HCT116 (cell line): Measurements from ENCODE around the gene ZFP69B. TPM values are rescaled to one million over a fixed set of nuclear protein-coding genes. Genes with fewer than 3 reads are reported as not detected.

Source experiments
- ATAC-seq: fragments of 200-7000 bp; cut with Tn5 transposase; 2 replicates; pipeline ENCODE4 v1.9.1; 2020; ENCODE audit warnings: mild to moderate bottlenecking, moderate library complexity
- BruUV-seq: library from RNA; stranded (reverse); fragments of 400-500 nt; replicated peaks from 2 replicates; lab custom pipeline; 2021; lab: Mats Ljungman, UMichigan
- CTCF ChIA-PET: fragments of 300-600 bp; sonication (Branson Sonifier 250); formaldehyde crosslinking; loops from one replicate; lab custom pipeline; 2021; ENCODE audit warnings: antibody characterized with exemption; lab: Charles Lee
- POLR2A ChIA-PET: fragments of 300-600, 350-600 bp; sonication (Branson Sonifier 250); formaldehyde crosslinking; loops from one replicate; lab custom pipeline; 2021; ENCODE audit warnings: antibody characterized with exemption; lab: Charles Lee
- RAD21 ChIA-PET, 2 experiments: fragments of 300-600 bp; sonication (Branson Sonifier 250); formaldehyde crosslinking; loops; one replicate each; lab custom pipeline; 2023; ENCODE audit warnings: low total read pairs in 2 of 2; ENCODE audit not compliant: uncharacterized antibody in 2 of 2, unreplicated experiment in 2 of 2, low non-redundant PET in 1 of 2; lab: Charles Lee
- DNase-seq: peaks from one replicate; pipeline ENCODE4 v3.0.0-alpha.2; 2010; ENCODE audit warnings: low read depth, low spot score
- H2AFZ ChIP-seq: fragments of 200-600 bp; shearing (Covaris generic), sonication (generic); 2 replicates; pipeline ENCODE4 v1.6.1; 2017; ENCODE audit warnings: low read depth, mixed run types, mixed read lengths, antibody characterized with exemption, low read length; ENCODE audit not compliant: poor library complexity, severe bottlenecking
- H3K27ac ChIP-seq: 2 replicates; pipeline ENCODE4 v1.5.1; 2012; ENCODE audit warnings: low read depth, low read length
- H3K27me3 ChIP-seq: fragments of 200-600 bp; sonication (generic); 2 replicates; pipeline ENCODE4 v1.6.1; 2016; ENCODE audit warnings: mixed run types, low read length, mixed read lengths; ENCODE audit not compliant: insufficient read depth
- H3K36me3 ChIP-seq, 2 experiments: fragments of 200-500 bp in 1 of 2; fragments of 200-600 bp in 1 of 2; sonication (Bioruptor generic) in 1 of 2; sonication (generic) in 1 of 2; 2 replicates each; pipeline versions ENCODE4 v1.5.1 to v1.6.1; 2014 to 2016; ENCODE audit warnings: low read length in 2 of 2, inconsistent platforms in 1 of 2, mixed read lengths in 1 of 2, mixed run types in 1 of 2; ENCODE audit not compliant: insufficient read depth in 2 of 2, control insufficient read depth in 1 of 2
- H3K4me1 ChIP-seq, 2 experiments: fragments of 200-600 bp in 1 of 2; sonication (generic) in 1 of 2; 2 replicates each; pipeline versions ENCODE4 v1.5.1 to v1.6.1; 2012 to 2017; ENCODE audit warnings: low read length in 2 of 2, inconsistent platforms in 1 of 2, mild to moderate bottlenecking in 1 of 2, mixed read lengths in 1 of 2, mixed run types in 1 of 2, moderate library complexity in 1 of 2; ENCODE audit not compliant: insufficient read depth in 2 of 2, control insufficient read depth in 1 of 2
- H3K4me2 ChIP-seq: fragments of 200-600 bp; sonication (generic); 2 replicates; pipeline ENCODE4 v1.6.1; 2017; ENCODE audit warnings: mixed run types, low read length, mixed read lengths
- H3K4me3 ChIP-seq, 2 experiments: fragments of 200-600 bp in 1 of 2; sonication (generic) in 1 of 2; replicated peaks in 1 of 2; 2 replicates each; pipeline ENCODE4 v1.5.1; 2011 to 2016; ENCODE audit warnings: low read length in 2 of 2, control low read depth in 1 of 2, low read depth in 1 of 2, mild to moderate bottlenecking in 1 of 2, mixed read lengths in 1 of 2, mixed run types in 1 of 2
- H3K79me2 ChIP-seq: fragments of 200-600 bp; sonication (generic); 2 replicates; pipeline ENCODE4 v1.6.1; 2017; ENCODE audit warnings: mild to moderate bottlenecking, mixed run types, low read length, moderate library complexity, mixed read lengths; ENCODE audit not compliant: insufficient read depth
- H3K9ac ChIP-seq: fragments of 200-600 bp; sonication (generic); 2 replicates; pipeline ENCODE4 v1.6.1; 2016; ENCODE audit warnings: low read length, mixed read lengths
- H3K9me2 ChIP-seq: fragments of 200-600 bp; sonication (generic), shearing (Covaris generic); 2 replicates; pipeline ENCODE4 v1.6.1; 2017; ENCODE audit warnings: mixed run types, mild to moderate bottlenecking, moderate library complexity; ENCODE audit not compliant: insufficient read depth
- H3K9me3 ChIP-seq, 2 experiments: fragments of 200-500 bp in 1 of 2; fragments of 200-600 bp in 1 of 2; sonication (Bioruptor generic) in 1 of 2; sonication (generic) in 1 of 2; 2 replicates each; pipeline ENCODE4 v1.6.1; 2014 to 2017; ENCODE audit warnings: low read length in 2 of 2, mixed read lengths in 2 of 2, inconsistent platforms in 1 of 2, low read depth in 1 of 2, mild to moderate bottlenecking in 1 of 2, mixed run types in 1 of 2, moderate library complexity in 1 of 2; ENCODE audit not compliant: control insufficient read depth in 1 of 2, insufficient read depth in 1 of 2
- H4K20me1 ChIP-seq: fragments of 200-600 bp; sonication (generic), shearing (Covaris generic); 2 replicates; pipeline ENCODE4 v1.6.1; 2017; ENCODE audit warnings: mixed run types, mild to moderate bottlenecking, moderate library complexity; ENCODE audit not compliant: insufficient read depth
- CTCF ChIP-seq, 3 experiments: fragments of 200-600 bp in 1 of 3; sonication (generic) in 1 of 3; IDR thresholded peaks in 2 of 3; conservative IDR thresholded peaks in 1 of 3; 2 replicates each; pipeline ENCODE4 v1.5.1; 2012 to 2017; ENCODE audit warnings: low read depth in 2 of 3, low read length in 2 of 3, antibody characterized with exemption in 1 of 3, borderline replicate concordance in 1 of 3, control low read depth in 1 of 3, mild to moderate bottlenecking in 1 of 3, mixed read lengths in 1 of 3, mixed run types in 1 of 3, moderate library complexity in 1 of 3; ENCODE audit not compliant: insufficient read depth in 1 of 3
- ELF1 ChIP-seq: IDR thresholded peaks from 2 replicates; pipeline ENCODE4 v1.6.1; 2012; ENCODE audit warnings: low read depth, borderline replicate concordance
- JUND ChIP-seq: IDR thresholded peaks from 2 replicates; pipeline ENCODE4 v1.6.1; 2012
- RAD21 ChIP-seq: IDR thresholded peaks from 2 replicates; pipeline ENCODE4 v1.6.1; 2012; ENCODE audit warnings: low read depth, mild to moderate bottlenecking
- REST ChIP-seq: IDR thresholded peaks from 2 replicates; pipeline ENCODE4 v1.6.1; 2012; ENCODE audit warnings: low read depth
- intact Hi-C: fragments of 100-400 bp; cut with micrococcal nuclease; formaldehyde crosslinking; loops from 2 replicates; pipeline ENCODE4 v1.10.0; 2022
- total RNA-seq: library from RNA; stranded (reverse); gene quantifications from one replicate; pipeline ENCODE4 v1.2.1, GENCODE V29; 2021; ENCODE audit not compliant: unreplicated experiment

Gene ZFP69B
- total RNA-seq, 1 experiment from 2014 or later: 0.27 TPM

- ChIA-PET POLR2A (no interaction called here), RAD21 (no interaction called here)
- H3K4me2 ChIP-seq: no peak overlapping the region
These were observed 11.8 kb upstream of the ZFP69B start for GRCh38 chr1:40438391-40439015.

More at GRCh38 chr1:40438391-40439015, 11.8 kb upstream of the ZFP69B start:
- Histone ChIP-seq H3K36me3 (no peaks in the 10 kb centered on the region), H3K4me3 (no peak overlapping the region), H3K9me3 (0 out of 4 replicates have a peak, but pooled peaks cover 0 to 3% of the 10 kb centered on the region in 2 experiments), H2AFZ (no peak overlapping the region), H3K27me3 (no peaks in the 10 kb centered on the region), H3K27ac (no peak overlapping the region), H3K79me2 (no peaks in the 10 kb centered on the region), H4K20me1 (no peaks in the 10 kb centered on the region), H3K9ac (no peak overlapping the region), H3K4me1 (no peaks in the 10 kb centered on the region), H3K9me2 (no peaks in the 10 kb centered on the region)
- intact Hi-C loops: no loop called here
- BruUV-seq: no TSS peak
- CTCF ChIA-PET: interaction anchor here (0.6 to 3.0 kb wide), 7 partner anchors 9 to 294 kb away, joined by 3 to 16 read pairs (median 4); no protein-coding TSS in a partner anchor
- no peak for TF ChIP-seq REST
- TF ChIP-seq CTCF (IDR thresholded peaks at IDR 0.05 in 2 of 3, conservative IDR thresholded peaks at IDR 0.05 in 1 of 3; ENCODE audit: borderline replicate concordance in 1 of 3, insufficient read depth in 1 of 3, low read depth in 2 of 3, low read length in 2 of 3): peak; percentile 37 to 76 (median 66); a peak in 5 of 6 replicates
- TF ChIP-seq RAD21: peak; percentile 37
- TF ChIP-seq ELF1: no peak
- TF ChIP-seq JUND: no peak
- ATAC-seq (peak; percentile 80), DNase-seq (no peak)
